K562 (cell line): ENCODE data around the gene CXCR2. TPM values are rescaled to one million over a fixed set of nuclear protein-coding genes. Genes with fewer than 3 reads are reported as not detected.

Experiments
- ATAC-seq: fragments of 200-7000 bp; cut with Tn5 transposase; 3 replicates; pipeline ENCODE4 v1.9.1; 2020; ENCODE audit warnings: moderate library complexity
- BruUV-seq: library from RNA; stranded (reverse); fragments of 400-500 nt; replicated peaks from 2 replicates; lab custom pipeline; 2021; lab: Mats Ljungman, UMichigan
- CTCF ChIA-PET: fragments of 300-600 bp; formaldehyde crosslinking; extraction: SDS; loops from one replicate; lab custom pipeline; 2021; ENCODE audit warnings: low intra/inter-chr PET ratio; lab: Yijun Ruan, JAX
- POLR2A ChIA-PET: fragments of 300-600, 350-650 bp; sonication (Branson Sonifier 250); formaldehyde crosslinking; extraction: SDS; loops from one replicate; lab custom pipeline; 2021; ENCODE audit warnings: antibody characterized with exemption, inconsistent platforms; lab: Yijun Ruan, JAX
- DNase-seq, 4 experiments: peaks; one replicate each; pipeline versions ENCODE4 v3.0.0 to v3.0.0-alpha.2; 2011 to 2018; ENCODE audit warnings: low spot score in 3 of 4, mixed read lengths in 3 of 4; ENCODE audit errors: extremely low read depth in 1 of 4
- FAIRE-seq: peaks from 2 replicates; lab custom pipeline; 2011; peaks lifted over from hg19 to GRCh38; lab: Jason Lieb, UNC
- H2AFZ ChIP-seq: 2 replicates; pipeline ENCODE4 v1.6.0; 2011; ENCODE audit warnings: low read depth, low read length, control low read depth, inconsistent platforms
- H3K27ac ChIP-seq: fragments of 200-600 bp; 3 replicates; pipeline ENCODE4 v1.8.0; 2011; ENCODE audit warnings: low read depth, mild to moderate bottlenecking, control low read depth, inconsistent platforms, low read length, moderate library complexity, mixed read lengths; ENCODE audit errors: extremely low read depth
- H3K27me3 ChIP-seq, 2 experiments: fragments of 300-600 bp in 1 of 2; 2 replicates in 1 of 2; 3 replicates in 1 of 2; pipeline versions ENCODE4 v1.6.0 to v1.8.0; 2011; ENCODE audit warnings: inconsistent platforms in 2 of 2, low read length in 2 of 2, mild to moderate bottlenecking in 1 of 2, mixed read lengths in 1 of 2, moderate library complexity in 1 of 2; ENCODE audit not compliant: control insufficient read depth in 2 of 2, insufficient read depth in 2 of 2
- H3K36me3 ChIP-seq: fragments of 300-600 bp; 3 replicates; pipeline ENCODE4 v1.8.0; 2011; ENCODE audit warnings: mild to moderate bottlenecking, low read length, inconsistent platforms; ENCODE audit not compliant: control insufficient read depth, insufficient read depth
- H3K4me1 ChIP-seq, 2 experiments: fragments of 200-600 bp in 1 of 2; replicated peaks in 1 of 2; 2 replicates in 1 of 2; 3 replicates in 1 of 2; pipeline versions ENCODE4 v1.5.1 to v1.8.0; 2011; ENCODE audit warnings: inconsistent platforms in 2 of 2, low read length in 2 of 2, mild to moderate bottlenecking in 1 of 2, mixed read lengths in 1 of 2, moderate library complexity in 1 of 2; ENCODE audit not compliant: control insufficient read depth in 2 of 2, insufficient read depth in 2 of 2
- H3K4me2 ChIP-seq: 2 replicates; pipeline ENCODE4 v1.6.1; 2011; ENCODE audit warnings: low read length, control low read depth, inconsistent platforms, mixed read lengths; ENCODE audit not compliant: insufficient read depth
- H3K4me3 ChIP-seq: fragments of 200-600 bp; sonication (generic), shearing (Covaris generic); 2 replicates; pipeline ENCODE4 v1.5.1; 2016; ENCODE audit warnings: control low read depth, inconsistent platforms
- H3K79me2 ChIP-seq: fragments of 200-600 bp; 3 replicates; pipeline ENCODE4 v1.8.0; 2011; ENCODE audit warnings: low read length, inconsistent platforms; ENCODE audit not compliant: control insufficient read depth, insufficient read depth
- H3K9ac ChIP-seq, 2 experiments: 2 replicates each; pipeline versions ENCODE4 v1.6.0 to v1.6.1; 2011; ENCODE audit warnings: low read depth in 2 of 2, low read length in 2 of 2, control low read depth in 1 of 2, inconsistent platforms in 1 of 2, mild to moderate bottlenecking in 1 of 2, mixed read lengths in 1 of 2; ENCODE audit not compliant: insufficient read depth in 1 of 2
- H3K9me1 ChIP-seq: one replicate; pipeline ENCODE4 v1.6.0; 2011; ENCODE audit warnings: inconsistent platforms, mild to moderate bottlenecking, low read length, moderate library complexity; ENCODE audit not compliant: control insufficient read depth, insufficient read depth
- H3K9me3 ChIP-seq: replicated peaks from 2 replicates; pipeline ENCODE4 v1.5.1; 2011; ENCODE audit warnings: low read depth, low read length, inconsistent platforms; ENCODE audit not compliant: control insufficient read depth, insufficient read depth
- H4K20me1 ChIP-seq: replicated peaks from 2 replicates; pipeline ENCODE4 v1.6.1; 2011; ENCODE audit warnings: low read length, inconsistent platforms, mixed read lengths; ENCODE audit not compliant: control insufficient read depth, insufficient read depth
- ATF3 ChIP-seq, 2 experiments: fragments of 450-650 bp in 1 of 2; sonication (generic) in 1 of 2; formaldehyde crosslinking in 1 of 2; IDR thresholded peaks in 1 of 2; conservative IDR thresholded peaks in 1 of 2; 2 replicates each; pipeline versions ENCODE4 v1.6.1 to v1.8.1; 2016 to 2023; ENCODE audit warnings: mild to moderate bottlenecking in 2 of 2, moderate library complexity in 2 of 2, inconsistent platforms in 1 of 2, missing genetic modification reagents in 1 of 2
- ATF6 ChIP-seq: sonication (generic); formaldehyde crosslinking; IDR thresholded peaks from 2 replicates; pipeline ENCODE4 v1.4.0; 2020; ENCODE audit warnings: mild to moderate bottlenecking, missing genetic modification reagents
- CBFA2T3 ChIP-seq: fragments of 450-650 bp; IDR thresholded peaks from 2 replicates; pipeline ENCODE4 v1.6.1; 2017
- HMG20A ChIP-seq: fragments of 450-650 bp; formaldehyde crosslinking; conservative IDR thresholded peaks from 2 replicates; pipeline ENCODE4 v1.4.0; 2020; ENCODE audit warnings: mild to moderate bottlenecking, mixed read lengths
- MYBL2 ChIP-seq, 2 experiments: fragments of 450-650 bp in 1 of 2; sonication (generic) in 1 of 2; formaldehyde crosslinking in 1 of 2; IDR thresholded peaks; 2 replicates each; pipeline versions ENCODE4 v1.6.1 to v1.8.1; 2017 to 2022; ENCODE audit warnings: borderline replicate concordance in 1 of 2, inconsistent platforms in 1 of 2, low read depth in 1 of 2, mild to moderate bottlenecking in 1 of 2, missing genetic modification reagents in 1 of 2, moderate library complexity in 1 of 2
- POLR2AphosphoS2 ChIP-seq: IDR thresholded peaks from 2 replicates; pipeline ENCODE4 v1.6.1; 2012; ENCODE audit warnings: low read length, improper control_type of control experiment
- RBM25 ChIP-seq: fragments of 200-400 bp; formaldehyde crosslinking; IDR thresholded peaks from 2 replicates; pipeline ENCODE4 v1.6.1; 2018; ENCODE audit warnings: low read length, low read depth, moderate library complexity; ENCODE audit not compliant: severe bottlenecking
- SAP30 ChIP-seq: fragments of 200-600 bp; sonication (generic); IDR thresholded peaks from 2 replicates; pipeline ENCODE4 v1.6.1; 2012; ENCODE audit warnings: borderline replicate concordance, low read depth, mild to moderate bottlenecking, moderate library complexity, low read length, control low read depth, inconsistent platforms; ENCODE audit not compliant: insufficient read depth, poor library complexity, severe bottlenecking
- SIX5 ChIP-seq, 2 experiments: IDR thresholded peaks; 2 replicates each; pipeline ENCODE4 v1.6.1; 2011; ENCODE audit warnings: low read length in 2 of 2, borderline replicate concordance in 1 of 2, low read depth in 1 of 2, mild to moderate bottlenecking in 1 of 2, moderate library complexity in 1 of 2; ENCODE audit not compliant: insufficient read depth in 1 of 2
- SP1 ChIP-seq: sonication (generic); formaldehyde crosslinking; IDR thresholded peaks from 2 replicates; pipeline ENCODE4 v1.8.1; 2022; ENCODE audit warnings: mild to moderate bottlenecking, missing genetic modification reagents
- SRSF7 ChIP-seq: fragments of 200-400 bp; formaldehyde crosslinking; optimal IDR thresholded peaks from 2 replicates; pipeline ENCODE3; 2017; ENCODE audit warnings: mild to moderate bottlenecking, low read depth, low read length
- TEAD1 ChIP-seq, 2 experiments: fragments of 450-650 bp in 1 of 2; sonication (generic) in 1 of 2; formaldehyde crosslinking; IDR thresholded peaks; 2 replicates each; pipeline versions ENCODE4 v1.4.0 to v1.8.0; 2020 to 2022; ENCODE audit warnings: mild to moderate bottlenecking in 2 of 2, missing genetic modification reagents in 1 of 2
- WGBS: fragments of 100-300 bp; shearing (Covaris generic); methylation state at CpG from one replicate; pipeline ENCODE4 v1.1.6; 2016; ENCODE audit warnings: low coverage, mixed read lengths; ENCODE audit not compliant: insufficient coverage; ENCODE audit errors: missing lambda C conversion rate; 5-methylcytosine and 5-hydroxymethylcytosine counted together
- in situ Hi-C: fragments of 300-500 bp; cut with MboI; formaldehyde crosslinking; loops from 4 replicates; pipeline ENCODE4 v1.15.0; 2018; ENCODE audit warnings: inconsistent platforms, mixed read lengths
- intact Hi-C: fragments of 100-400 bp; cut with micrococcal nuclease; formaldehyde crosslinking; loops from 2 replicates; pipeline ENCODE4 v1.14.2; 2022
- polyA plus RNA-seq, 8 experiments: library from polyadenylated mRNA; depleted of rRNA in 4 of 8; stranded (reverse) in 5 of 8; unstranded in 3 of 8; fragments of >200 nt; fragmentation: Nextera tagmentation in 2 of 8; fragmentation: Illumina TruSeq in 1 of 8; extraction: Ambion mirVana in 2 of 8; extraction: Trizol in 1 of 8; gene quantifications; 2 replicates each; pipeline versions ENCODE4 v1.2.1 to v1.2.3, GENCODE V29; 2011 to 2014; ENCODE audit warnings: inconsistent platforms in 1 of 8, missing spikeins in 1 of 8
- total RNA-seq, 7 experiments: library from RNA; depleted of rRNA in 6 of 7; stranded (reverse); fragments of >200 nt in 6 of 7; fragmentation: Illumina TruSeq in 2 of 7; extraction: Trizol in 2 of 7; gene quantifications; 2 replicates each; pipeline versions ENCODE4 v1.2.1 to v1.2.3, GENCODE V29; 2011 to 2021; ENCODE audit warnings: low replicate concordance in 1 of 7
- TF ChIP-seq, protein P1 (sequence below), 3 experiments: fragments of 200-800 bp in 1 of 3; fragments of 250-450 bp in 1 of 3; fragments of 450-650 bp in 1 of 3; sonication (Bioruptor Pico) in 1 of 3; sonication (Bioruptor generic) in 1 of 3; formaldehyde crosslinking in 1 of 3; IDR thresholded peaks; 2 replicates each; pipeline versions ENCODE4 v1.6.1 to v1.8.0; 2016 to 2022; ENCODE audit warnings: mild to moderate bottlenecking in 2 of 3, missing genetic modification characterization in 2 of 3, missing compliant biosample characterization in 1 of 3, moderate library complexity in 1 of 3

Gene CXCR2
- total and polyA plus RNA-seq, 9 of the 15 experiments (the other 6 are each of a cell fraction or from before 2014, with no cell fraction given): not detected

GRCh38 chr2:218123986-218124385, 1.8 kb upstream of the CXCR2 start:
- CTCF ChIA-PET: no interaction called here
- Histone ChIP-seq H4K20me1 (no peaks in the 10 kb centered on the region), H3K9ac (no peak overlapping the region), H3K9me3 (no peaks in the 10 kb centered on the region), H3K4me2 (no peak overlapping the region), H3K79me2 (no peaks in the 10 kb centered on the region), H3K4me1 (no peaks in the 10 kb centered on the region), H3K27me3 (peaks cover 0 to 15% of the 10 kb centered on the region in 2 experiments; a peak in 2 of 5 replicates), H3K4me3 (no peak overlapping the region), H3K27ac (no peak overlapping the region), H3K9me1 (no peaks in the 10 kb centered on the region), H2AFZ (no peak overlapping the region), H3K36me3 (no peaks in the 10 kb centered on the region)
- intact Hi-C loops (no loop called here), in situ Hi-C loops (no loop called here)
- 0% methylated on average over 4 of the region's 4 CpGs for WGBS
- DNase-seq (no peak), FAIRE-seq (no peak), ATAC-seq (no peak)
- no TSS peak for BruUV-seq
- POLR2A ChIA-PET: no interaction called here
- TF ChIP-seq CBFA2T3 (no peak), HMG20A (no peak), ATF3 (IDR thresholded peaks at IDR 0.05) (no peak), ATF3 (CRISPR knock-in tag; conservative IDR thresholded peaks at IDR 0.05) (no peak), SIX5 (IDR thresholded peaks at IDR 0.05; ENCODE audit: borderline replicate concordance in 1 of 2, insufficient read depth in 1 of 2, low read depth in 1 of 2, low read length in 2 of 2) (no peak), SP1 (CRISPR knock-in tag) (no peak), ATF6 (CRISPR knock-in tag) (no peak), POLR2AphosphoS2 (no peak), MYBL2 (IDR thresholded peaks at IDR 0.05; ENCODE audit: low read depth) (no peak), MYBL2 (CRISPR knock-in tag; IDR thresholded peaks at IDR 0.05; ENCODE audit: borderline replicate concordance) (no peak), SRSF7 (no peak), TEAD1 (CRISPR knock-in tag; IDR thresholded peaks at IDR 0.05) (no peak), SAP30 (no peak), RBM25 (no peak)
- TF ChIP-seq, protein P1, sequence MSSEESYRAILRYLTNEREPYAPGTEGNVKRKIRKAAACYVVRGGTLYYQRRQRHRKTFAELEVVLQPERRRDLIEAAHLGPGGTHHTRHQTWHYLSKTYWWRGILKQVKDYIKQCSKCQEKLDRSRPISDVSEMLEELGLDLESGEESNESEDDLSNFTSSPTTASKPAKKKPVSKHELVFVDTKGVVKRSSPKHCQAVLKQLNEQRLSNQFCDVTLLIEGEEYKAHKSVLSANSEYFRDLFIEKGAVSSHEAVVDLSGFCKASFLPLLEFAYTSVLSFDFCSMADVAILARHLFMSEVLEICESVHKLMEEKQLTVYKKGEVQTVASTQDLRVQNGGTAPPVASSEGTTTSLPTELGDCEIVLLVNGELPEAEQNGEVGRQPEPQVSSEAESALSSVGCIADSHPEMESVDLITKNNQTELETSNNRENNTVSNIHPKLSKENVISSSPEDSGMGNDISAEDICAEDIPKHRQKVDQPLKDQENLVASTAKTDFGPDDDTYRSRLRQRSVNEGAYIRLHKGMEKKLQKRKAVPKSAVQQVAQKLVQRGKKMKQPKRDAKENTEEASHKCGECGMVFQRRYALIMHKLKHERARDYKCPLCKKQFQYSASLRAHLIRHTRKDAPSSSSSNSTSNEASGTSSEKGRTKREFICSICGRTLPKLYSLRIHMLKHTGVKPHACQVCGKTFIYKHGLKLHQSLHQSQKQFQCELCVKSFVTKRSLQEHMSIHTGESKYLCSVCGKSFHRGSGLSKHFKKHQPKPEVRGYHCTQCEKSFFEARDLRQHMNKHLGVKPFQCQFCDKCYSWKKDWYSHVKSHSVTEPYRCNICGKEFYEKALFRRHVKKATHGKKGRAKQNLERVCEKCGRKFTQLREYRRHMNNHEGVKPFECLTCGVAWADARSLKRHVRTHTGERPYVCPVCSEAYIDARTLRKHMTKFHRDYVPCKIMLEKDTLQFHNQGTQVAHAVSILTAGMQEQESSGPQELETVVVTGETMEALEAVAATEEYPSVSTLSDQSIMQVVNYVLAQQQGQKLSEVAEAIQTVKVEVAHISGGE (CRISPR knock-in tag; IDR thresholded peaks at IDR 0.05): no peak
